GM19099 (cell line): ENCODE data around the gene PHOX2A.

ENCODE experiments used
- POLR2A ChIP-seq: IDR thresholded peaks from 3 replicates; pipeline ENCODE4 v1.6.1; 2011; ENCODE audit warnings: low read depth; ENCODE audit not compliant: insufficient read length; ENCODE audit errors: extremely low read depth

The PHOX2A gene

GRCh38 chr11:72222106-72222891, 21.7 kb downstream of the PHOX2A start:
- TF ChIP-seq POLR2A, result no peak

GRCh38 chr11:72221386-72222075, 22.4 kb downstream of the PHOX2A start:
- no peak for TF ChIP-seq POLR2A

- no peak for TF ChIP-seq POLR2A
These were observed 23.1 kb downstream of the PHOX2A start for GRCh38 chr11:72220696-72221363.

- no peak for TF ChIP-seq POLR2A
These were observed 25.7 kb downstream of the PHOX2A start for GRCh38 chr11:72218251-72218745.

- no peak for TF ChIP-seq POLR2A
These were observed 26.1 kb downstream of the PHOX2A start for GRCh38 chr11:72217841-72218240.

- TF ChIP-seq POLR2A, result no peak
These were observed 27.3 kb downstream of the PHOX2A start, which contains the start of gene FOLR2 for GRCh38 chr11:72216638-72217037. TSS of gene FOLR2 (plus strand) at chr11:72216794. CDS start at chr11:72218585, 1,791 bp downstream.

GRCh38 chr11:72209101-72209500, 34.9 kb downstream of the PHOX2A start:
- TF ChIP-seq POLR2A, result no peak

- no peak for TF ChIP-seq POLR2A
These were observed 35.7 kb downstream of the PHOX2A start for GRCh38 chr11:72208281-72208680.

- TF ChIP-seq POLR2A, result no peak
These were observed 39.1 kb downstream of the PHOX2A start for GRCh38 chr11:72204886-72205285.

GRCh38 chr11:72203163-72203562, 40.8 kb downstream of the PHOX2A start:
- no peak for TF ChIP-seq POLR2A

- TF ChIP-seq POLR2A, result no peak
These were observed 41.4 kb downstream of the PHOX2A start for GRCh38 chr11:72202571-72202970.

- TF ChIP-seq POLR2A, result no peak
These were observed 48.3 kb downstream of the PHOX2A start for GRCh38 chr11:72195518-72196270.

- TF ChIP-seq POLR2A, result no peak
These were observed 52.0 kb downstream of the PHOX2A start, which contains the start of gene FOLR1 for GRCh38 chr11:72191961-72192381. TSS of gene FOLR1 (plus strand) at chr11:72192140. CDS start at chr11:72192174, 34 bp downstream.

- no peak for TF ChIP-seq POLR2A
These were observed 53.3 kb downstream of the PHOX2A start for GRCh38 chr11:72190631-72191071.
